Measurements from ENCODE around the gene GUCY2D. TPM values are rescaled to one million over a fixed set of nuclear protein-coding genes. Genes with fewer than 3 reads are reported as not detected.

Gene GUCY2D
- polyA plus RNA-seq, 3 donors from 2014 or later, result not detected

DNA sequence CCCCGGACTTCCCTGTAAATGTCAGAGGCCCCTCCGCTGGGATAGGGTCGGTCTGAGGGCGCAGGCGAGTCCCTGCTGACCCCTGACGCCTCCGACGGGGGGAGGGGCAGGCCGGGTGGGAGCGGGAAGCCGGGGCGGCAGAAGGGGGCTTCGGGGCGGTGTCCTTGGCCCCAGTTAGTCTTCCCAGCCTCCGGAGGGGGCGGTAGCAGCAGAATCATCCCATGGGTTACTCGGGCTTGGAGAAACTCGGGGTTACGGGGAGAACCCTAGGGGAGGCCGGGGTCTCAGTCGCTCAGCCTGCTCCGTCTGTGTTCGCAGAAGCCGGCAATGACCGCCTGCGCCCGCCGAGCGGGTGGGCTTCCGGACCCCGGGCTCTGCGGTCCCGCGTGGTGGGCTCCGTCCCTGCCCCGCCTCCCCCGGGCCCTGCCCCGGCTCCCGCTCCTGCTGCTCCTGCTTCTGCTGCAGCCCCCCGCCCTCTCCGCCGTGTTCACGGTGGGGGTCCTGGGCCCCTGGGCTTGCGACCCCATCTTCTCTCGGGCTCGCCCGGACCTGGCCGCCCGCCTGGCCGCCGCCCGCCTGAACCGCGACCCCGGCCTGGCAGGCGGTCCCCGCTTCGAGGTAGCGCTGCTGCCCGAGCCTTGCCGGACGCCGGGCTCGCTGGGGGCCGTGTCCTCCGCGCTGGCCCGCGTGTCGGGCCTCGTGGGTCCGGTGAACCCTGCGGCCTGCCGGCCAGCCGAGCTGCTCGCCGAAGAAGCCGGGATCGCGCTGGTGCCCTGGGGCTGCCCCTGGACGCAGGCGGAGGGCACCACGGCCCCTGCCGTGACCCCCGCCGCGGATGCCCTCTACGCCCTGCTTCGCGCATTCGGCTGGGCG is 542 bp downstream of the GUCY2D start:
- Mint-ChIP-seq H3K27me3 (ENCODE audit: low read depth in 3 of 3) (peaks cover 9 to 33% (median 10%) of the 10 kb centered on the region in 3 donors), H3K4me1 (peaks cover 8% of the 10 kb centered on the region in 2 donors), H3K36me3 (no peaks in the 10 kb centered on the region), H3K9me3 (no peaks in the 10 kb centered on the region), H3K27ac (no peak overlapping the region), H3K4me3 (peak overlapping the region in 1 of 5 donors; percentile 72)
- DNase-seq, result no peak

DNA sequence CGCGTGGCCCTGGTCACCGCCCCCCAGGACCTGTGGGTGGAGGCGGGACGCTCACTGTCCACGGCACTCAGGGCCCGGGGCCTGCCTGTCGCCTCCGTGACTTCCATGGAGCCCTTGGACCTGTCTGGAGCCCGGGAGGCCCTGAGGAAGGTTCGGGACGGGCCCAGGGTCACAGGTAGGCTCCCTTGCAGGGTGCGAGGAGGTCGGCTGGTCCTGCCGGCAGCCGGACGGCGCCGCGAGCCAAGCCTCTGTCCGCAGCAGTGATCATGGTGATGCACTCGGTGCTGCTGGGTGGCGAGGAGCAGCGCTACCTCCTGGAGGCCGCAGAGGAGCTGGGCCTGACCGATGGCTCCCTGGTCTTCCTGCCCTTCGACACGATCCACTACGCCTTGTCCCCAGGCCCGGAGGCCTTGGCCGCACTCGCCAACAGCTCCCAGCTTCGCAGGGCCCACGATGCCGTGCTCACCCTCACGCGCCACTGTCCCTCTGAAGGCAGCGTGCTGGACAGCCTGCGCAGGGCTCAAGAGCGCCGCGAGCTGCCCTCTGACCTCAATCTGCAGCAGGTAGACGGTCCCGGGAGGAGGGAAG is 1.3 kb downstream of the GUCY2D start:
- Mint-ChIP-seq H3K27me3 (ENCODE audit: low read depth in 3 of 3) (peaks cover 9 to 30% (median 10%) of the 10 kb centered on the region in 3 donors), H3K27ac (no peak overlapping the region), H3K4me3 (no peak overlapping the region), H3K4me1 (peaks cover 8% of the 10 kb centered on the region in 2 donors), H3K9me3 (no peaks in the 10 kb centered on the region), H3K36me3 (no peaks in the 10 kb centered on the region)
- DNase-seq, result no peak

DNA sequence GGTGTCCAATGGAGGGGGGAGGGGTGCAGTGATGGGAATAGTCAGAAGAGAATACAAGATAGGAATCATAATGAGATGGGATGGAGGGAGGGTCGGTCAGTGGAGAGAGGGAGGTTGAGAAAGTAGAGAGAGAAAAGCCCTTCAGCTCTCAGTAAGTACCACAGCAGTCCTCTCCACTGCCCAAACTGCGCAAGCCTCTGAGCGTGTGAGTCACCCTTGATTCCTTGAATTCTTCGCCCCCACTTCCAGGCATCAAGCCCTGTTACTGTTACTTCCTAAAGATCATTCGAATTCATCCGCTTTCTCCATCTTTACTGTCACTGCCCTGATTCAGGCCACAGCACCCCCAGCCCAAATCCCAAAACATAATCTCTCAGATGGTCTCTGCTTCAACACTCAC is 2.5 kb downstream of the GUCY2D start:
- H3K4me3 Mint-ChIP-seq, result no peak overlapping the region
- peaks cover 7 to 27% (median 9%) of the 10 kb centered on the region in 3 donors for H3K27me3 Mint-ChIP-seq (ENCODE audit: low read depth in 3 of 3)
- H3K9me3 Mint-ChIP-seq, result no peaks in the 10 kb centered on the region
- DNase-seq, result no peak
- H3K4me1 Mint-ChIP-seq, result peaks cover 8% of the 10 kb centered on the region in 2 donors
- peak overlapping the region in 1 of 6 donors; percentile 3 for H3K27ac Mint-ChIP-seq
- H3K36me3 Mint-ChIP-seq, result no peaks in the 10 kb centered on the region

DNA sequence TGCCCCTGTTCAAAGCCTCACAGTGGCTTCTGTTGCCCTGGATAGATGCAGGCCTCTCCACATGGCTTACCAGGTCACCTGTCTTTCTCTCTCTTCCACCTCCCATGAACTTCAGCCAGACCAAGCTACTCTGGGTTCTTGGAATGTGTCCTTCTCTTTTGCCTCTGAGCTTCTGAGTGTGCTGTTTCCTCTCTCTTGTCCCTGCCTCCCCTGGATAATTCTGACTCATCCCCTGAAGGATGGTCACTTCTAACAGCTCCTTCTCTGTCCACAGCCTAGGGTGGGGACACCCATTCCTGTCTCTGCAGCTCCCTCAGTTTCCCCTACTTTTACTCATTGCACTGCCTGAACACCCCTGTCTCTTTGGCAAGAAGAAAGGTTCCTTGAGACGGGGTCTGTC is 2.9 kb downstream of the GUCY2D start:
- H3K27ac Mint-ChIP-seq, result peak overlapping the region in 1 of 6 donors; percentile 3
- H3K27me3 Mint-ChIP-seq (ENCODE audit: low read depth in 3 of 3), result peaks cover 7 to 27% (median 9%) of the 10 kb centered on the region in 3 donors
- H3K4me3 Mint-ChIP-seq, result no peak overlapping the region
- no peaks in the 10 kb centered on the region for H3K36me3 Mint-ChIP-seq
- H3K4me1 Mint-ChIP-seq, result peaks cover 8% of the 10 kb centered on the region in 2 donors
- no peak for DNase-seq
- H3K9me3 Mint-ChIP-seq, result no peaks in the 10 kb centered on the region

DNA sequence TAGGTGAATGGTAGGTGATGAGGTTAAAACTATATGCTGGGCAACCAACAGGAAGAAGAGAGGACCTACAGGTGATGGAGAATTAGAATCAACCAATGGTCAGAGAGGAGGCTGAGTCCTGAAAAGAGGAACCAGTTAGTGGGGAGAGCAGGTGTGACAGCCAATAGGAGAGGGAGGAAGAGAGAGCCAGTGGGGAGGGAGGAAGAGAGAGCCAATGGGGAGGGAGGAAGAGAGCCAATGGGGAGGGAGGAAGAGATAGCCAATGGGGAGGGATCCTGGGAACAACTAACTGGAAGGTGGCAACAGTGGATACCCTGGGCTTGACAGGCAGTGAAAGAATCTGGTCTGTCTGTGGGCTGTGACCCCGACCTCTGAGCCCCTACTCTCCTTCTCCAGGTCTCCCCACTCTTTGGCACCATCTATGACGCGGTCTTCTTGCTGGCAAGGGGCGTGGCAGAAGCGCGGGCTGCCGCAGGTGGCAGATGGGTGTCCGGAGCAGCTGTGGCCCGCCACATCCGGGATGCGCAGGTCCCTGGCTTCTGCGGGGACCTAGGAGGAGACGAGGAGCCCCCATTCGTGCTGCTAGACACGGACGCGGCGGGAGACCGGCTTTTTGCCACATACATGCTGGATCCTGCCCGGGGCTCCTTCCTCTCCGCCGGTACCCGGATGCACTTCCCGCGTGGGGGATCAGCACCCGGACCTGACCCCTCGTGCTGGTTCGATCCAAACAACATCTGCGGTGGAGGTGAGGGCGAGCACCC is 3.7 kb downstream of the GUCY2D start:
- DNase-seq, result no peak
- no peaks in the 10 kb centered on the region for H3K9me3 Mint-ChIP-seq
- H3K4me3 Mint-ChIP-seq, result no peak overlapping the region
- H3K4me1 Mint-ChIP-seq, result peaks cover 8% of the 10 kb centered on the region in 2 donors
- H3K27me3 Mint-ChIP-seq (ENCODE audit: low read depth in 3 of 3), result peaks cover 5 to 23% (median 6%) of the 10 kb centered on the region in 3 donors
- no peak overlapping the region for H3K27ac Mint-ChIP-seq
- H3K36me3 Mint-ChIP-seq, result no peaks in the 10 kb centered on the region

DNA sequence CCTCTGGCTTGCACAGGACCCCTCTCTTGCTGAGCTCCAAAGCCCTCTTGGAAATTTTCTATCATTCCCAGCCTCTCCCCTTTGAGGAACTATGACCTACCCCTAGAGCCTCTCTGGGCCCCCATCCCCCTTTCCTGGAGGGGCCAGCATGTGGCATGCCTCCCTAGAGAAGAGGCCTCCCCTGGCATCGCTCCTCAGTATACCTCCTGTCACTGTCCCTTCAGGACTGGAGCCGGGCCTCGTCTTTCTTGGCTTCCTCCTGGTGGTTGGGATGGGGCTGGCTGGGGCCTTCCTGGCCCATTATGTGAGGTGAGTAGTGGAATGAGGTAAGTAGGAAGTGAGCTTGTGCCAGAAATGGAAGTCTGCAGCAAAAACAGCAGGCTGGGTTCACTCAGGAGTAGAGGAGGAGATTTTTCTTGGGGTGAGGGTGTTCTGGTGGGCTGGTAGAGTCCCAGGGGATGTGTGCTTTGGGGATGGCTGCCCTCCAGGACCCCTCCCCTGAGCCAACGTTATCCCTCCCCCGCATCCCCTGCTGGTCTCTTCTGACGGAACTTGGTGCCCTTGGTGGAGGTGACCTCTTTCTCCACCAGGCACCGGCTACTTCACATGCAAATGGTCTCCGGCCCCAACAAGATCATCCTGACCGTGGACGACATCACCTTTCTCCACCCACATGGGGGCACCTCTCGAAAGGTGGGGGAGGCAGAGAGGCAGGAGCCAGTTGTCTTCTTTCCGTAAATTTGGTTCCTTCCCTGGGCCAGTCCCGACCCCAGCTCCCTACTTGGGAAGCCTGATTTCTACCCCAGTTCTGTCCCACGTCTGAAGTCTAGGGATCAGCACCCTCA is 4.6 kb downstream of the GUCY2D start:
- Mint-ChIP-seq H3K27ac (no peak overlapping the region), H3K4me1 (peaks cover 3 to 5% of the 10 kb centered on the region in 2 donors), H3K36me3 (no peaks in the 10 kb centered on the region), H3K9me3 (no peaks in the 10 kb centered on the region), H3K4me3 (no peak overlapping the region), H3K27me3 (ENCODE audit: low read depth in 3 of 3) (peaks cover 3 to 18% (median 3%) of the 10 kb centered on the region in 3 donors)
- no peak for DNase-seq

DNA sequence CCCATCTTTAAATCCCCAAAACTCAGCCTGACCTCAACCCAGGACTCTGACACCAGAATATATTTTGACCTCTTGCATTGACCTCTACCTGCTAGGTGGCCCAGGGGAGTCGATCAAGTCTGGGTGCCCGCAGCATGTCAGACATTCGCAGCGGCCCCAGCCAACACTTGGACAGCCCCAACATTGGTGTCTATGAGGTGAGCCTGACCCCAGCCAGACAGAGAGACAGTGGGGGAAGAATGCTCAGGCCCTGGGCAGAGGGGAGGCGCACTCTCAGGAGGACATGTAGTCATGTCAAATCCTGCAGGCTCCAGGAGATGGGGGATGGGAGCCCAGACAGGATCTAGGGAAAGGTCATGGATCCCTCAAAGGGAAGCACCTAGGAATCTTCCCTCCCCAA is 5.4 kb downstream of the GUCY2D start:
- no peak overlapping the region for H3K27ac Mint-ChIP-seq
- H3K4me3 Mint-ChIP-seq, result no peak overlapping the region
- no peaks in the 10 kb centered on the region for H3K36me3 Mint-ChIP-seq
- no peak for DNase-seq
- peaks cover 0 to 16% (median 2%) of the 10 kb centered on the region in 3 donors for H3K27me3 Mint-ChIP-seq (ENCODE audit: low read depth in 3 of 3)
- peaks cover 0 to 2% of the 10 kb centered on the region in 2 donors for H3K4me1 Mint-ChIP-seq
- no peaks in the 10 kb centered on the region for H3K9me3 Mint-ChIP-seq

DNA sequence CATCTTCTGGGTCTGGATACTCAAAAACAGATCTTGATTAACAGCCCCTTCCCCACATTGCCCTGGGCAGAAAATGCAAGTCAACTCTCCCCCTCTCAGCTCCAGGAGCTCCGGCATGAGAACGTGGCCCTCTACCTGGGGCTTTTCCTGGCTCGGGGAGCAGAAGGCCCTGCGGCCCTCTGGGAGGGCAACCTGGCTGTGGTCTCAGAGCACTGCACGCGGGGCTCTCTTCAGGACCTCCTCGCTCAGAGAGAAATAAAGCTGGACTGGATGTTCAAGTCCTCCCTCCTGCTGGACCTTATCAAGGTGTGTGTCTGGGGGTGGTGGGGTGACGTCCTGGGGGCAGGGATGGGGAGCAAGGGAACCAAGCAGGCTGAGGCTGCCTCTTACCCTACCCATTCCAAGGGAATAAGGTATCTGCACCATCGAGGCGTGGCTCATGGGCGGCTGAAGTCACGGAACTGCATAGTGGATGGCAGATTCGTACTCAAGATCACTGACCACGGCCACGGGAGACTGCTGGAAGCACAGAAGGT is 9.7 kb downstream of the GUCY2D start:
- DNase-seq, result no peak
- H3K27ac Mint-ChIP-seq, result no peak overlapping the region
- H3K4me3 Mint-ChIP-seq, result no peak overlapping the region
- no peaks in the 10 kb centered on the region for H3K36me3 Mint-ChIP-seq
- no peaks in the 10 kb centered on the region for H3K9me3 Mint-ChIP-seq
- H3K27me3 Mint-ChIP-seq (ENCODE audit: low read depth in 3 of 3), result peaks cover 2 to 17% (median 7%) of the 10 kb centered on the region in 3 donors
- peaks cover 7 to 10% of the 10 kb centered on the region in 2 donors for H3K4me1 Mint-ChIP-seq

DNA sequence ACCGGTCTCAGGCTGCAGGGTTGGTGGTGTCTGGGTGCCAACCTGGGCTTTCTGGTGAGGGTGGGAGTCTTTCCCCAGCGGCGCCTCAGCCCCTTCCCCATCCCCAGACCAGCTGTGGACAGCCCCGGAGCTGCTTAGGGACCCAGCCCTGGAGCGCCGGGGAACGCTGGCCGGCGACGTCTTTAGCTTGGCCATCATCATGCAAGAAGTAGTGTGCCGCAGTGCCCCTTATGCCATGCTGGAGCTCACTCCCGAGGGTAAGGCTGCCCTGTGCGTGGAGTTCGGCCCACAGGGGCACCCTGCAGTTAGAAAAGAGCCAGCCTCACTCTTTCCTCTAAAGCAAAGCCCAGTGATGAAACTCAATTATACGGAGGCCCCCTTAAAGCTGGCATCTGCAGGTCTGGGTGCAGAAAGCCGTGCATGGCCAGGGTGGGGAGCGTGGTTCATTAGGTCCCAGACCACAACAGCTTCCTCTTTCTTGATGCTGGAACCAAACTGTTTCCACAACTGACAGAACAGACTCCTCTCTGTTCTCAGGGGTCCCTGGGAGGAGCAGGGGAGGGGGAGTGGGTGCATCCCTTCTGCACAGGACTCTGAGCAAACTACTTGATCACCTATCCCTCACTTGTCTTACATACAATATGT is 10.7 kb downstream of the GUCY2D start:
- Mint-ChIP-seq H3K4me3 (peak overlapping the region in 1 of 5 donors; percentile 15), H3K27me3 (ENCODE audit: low read depth in 3 of 3) (peaks cover 2 to 18% (median 7%) of the 10 kb centered on the region in 3 donors), H3K27ac (peak overlapping the region in 2 of 6 donors; percentile 3 to 77), H3K4me1 (peaks cover 8 to 10% of the 10 kb centered on the region in 2 donors), H3K9me3 (no peaks in the 10 kb centered on the region), H3K36me3 (no peaks in the 10 kb centered on the region)
- no peak for DNase-seq

DNA sequence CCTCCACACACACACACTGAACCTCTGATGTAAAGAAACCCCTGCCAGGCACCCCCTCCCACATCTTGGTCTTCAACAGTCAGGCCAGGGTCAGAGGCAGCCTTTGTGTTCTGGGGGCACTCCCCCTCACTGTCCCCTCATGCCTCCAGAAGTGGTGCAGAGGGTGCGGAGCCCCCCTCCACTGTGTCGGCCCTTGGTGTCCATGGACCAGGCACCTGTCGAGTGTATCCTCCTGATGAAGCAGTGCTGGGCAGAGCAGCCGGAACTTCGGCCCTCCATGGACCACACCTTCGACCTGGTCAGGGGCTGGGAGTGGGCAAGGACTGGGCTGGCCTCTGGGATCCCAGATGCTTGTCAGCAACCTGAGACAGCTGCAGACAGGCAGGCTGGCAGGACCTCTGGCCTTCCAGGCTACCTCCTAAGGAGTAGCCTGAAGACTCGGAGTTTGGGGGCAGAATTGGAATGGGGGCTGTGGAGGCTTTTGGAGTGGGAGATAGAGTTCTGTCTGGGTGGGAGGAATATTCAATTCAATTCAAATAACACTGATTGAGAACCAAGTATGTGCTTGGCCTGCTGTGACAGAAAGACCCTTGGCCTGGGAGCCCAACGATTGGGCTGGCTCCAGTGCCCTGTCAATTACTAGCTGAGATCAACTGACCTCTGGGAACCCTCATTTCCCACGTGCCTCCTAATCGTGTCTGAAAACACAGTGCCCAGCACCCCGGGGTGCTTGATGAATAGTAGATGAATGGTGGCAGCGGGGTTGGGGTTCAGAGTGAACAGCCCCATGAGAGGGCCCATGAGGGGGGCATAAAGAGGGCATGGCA is 11.5 kb downstream of the GUCY2D start:
- peak overlapping the region in 1 of 5 donors; percentile 15 for H3K4me3 Mint-ChIP-seq

DNA sequence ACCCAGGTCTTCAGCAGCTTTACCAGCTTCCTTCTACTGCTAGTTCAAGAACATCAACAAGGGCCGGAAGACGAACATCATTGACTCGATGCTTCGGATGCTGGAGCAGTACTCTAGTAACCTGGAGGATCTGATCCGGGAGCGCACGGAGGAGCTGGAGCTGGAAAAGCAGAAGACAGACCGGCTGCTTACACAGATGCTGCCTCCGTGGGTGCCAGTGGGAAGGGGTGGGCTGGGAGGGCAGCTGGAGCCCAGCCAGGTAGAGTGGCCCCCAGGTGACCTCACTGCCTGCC is 12.1 kb downstream of the GUCY2D start:
- no peak for DNase-seq
- Mint-ChIP-seq H3K9me3 (no peaks in the 10 kb centered on the region), H3K4me3 (peak overlapping the region in 1 of 5 donors; percentile 11), H3K27ac (no peak overlapping the region), H3K36me3 (no peaks in the 10 kb centered on the region), H3K27me3 (ENCODE audit: low read depth in 3 of 3) (peaks cover 2 to 21% (median 9%) of the 10 kb centered on the region in 3 donors), H3K4me1 (peaks cover 8 to 10% of the 10 kb centered on the region in 2 donors)

More for the DNA sequence above, 11.5 kb downstream of the GUCY2D start:
- H3K27ac Mint-ChIP-seq, result peak overlapping the region in 1 of 6 donors; percentile 3
- no peaks in the 10 kb centered on the region for H3K9me3 Mint-ChIP-seq
- peaks cover 2 to 21% (median 8%) of the 10 kb centered on the region in 3 donors for H3K27me3 Mint-ChIP-seq (ENCODE audit: low read depth in 3 of 3)
- DNase-seq, result no peak
- H3K4me1 Mint-ChIP-seq, result peaks cover 8 to 10% of the 10 kb centered on the region in 2 donors
- no peaks in the 10 kb centered on the region for H3K36me3 Mint-ChIP-seq

All from immature natural killer cell (primary cell).